Breast epithelium (tissue), 3 donors: ENCODE data around the gene GJA1.

Experiments
- CTCF ChIP-seq, 3 donors: fragments of 450-650 bp; IDR thresholded peaks; one replicate each; pipeline ENCODE4 v1.5.1; 2016 to 2017; ENCODE audit warnings: antibody characterized with exemption in 3 of 3, mild to moderate bottlenecking in 3 of 3, moderate library complexity in 3 of 3
- POLR2A ChIP-seq: fragments of 450-650 bp; IDR thresholded peaks from one replicate; pipeline ENCODE4 v1.6.1; 2016; ENCODE audit warnings: antibody characterized with exemption, mild to moderate bottlenecking, moderate library complexity

GRCh38 chr6:121426686-121427085, 8.8 kb upstream of the GJA1 start:
- TF ChIP-seq CTCF (IDR thresholded peaks at IDR 0.05) (no peak), POLR2A (no peak)
